PFSK-1 (cell line): ENCODE data around the gene ADGRB3.

ENCODE experiments used
- FOXP2 ChIP-seq: optimal IDR thresholded peaks from 2 replicates; pipeline ENCODE3; 2011; ENCODE audit warnings: borderline replicate concordance, control low read depth, inconsistent platforms; ENCODE audit not compliant: insufficient read depth; ENCODE audit errors: extremely low read length, extremely low read depth
- POLR2AphosphoS5 ChIP-seq: IDR thresholded peaks from 2 replicates; pipeline ENCODE4 v1.6.1; 2012; ENCODE audit warnings: low read depth, mild to moderate bottlenecking, control low read depth, low read length, moderate library complexity
- SIN3A ChIP-seq: IDR thresholded peaks from 2 replicates; pipeline ENCODE4 v1.6.1; 2012; ENCODE audit warnings: mild to moderate bottlenecking, low read length, moderate library complexity, borderline replicate concordance; ENCODE audit not compliant: insufficient read depth
- TAF1 ChIP-seq: IDR thresholded peaks from 2 replicates; pipeline ENCODE4 v1.6.1; 2012; ENCODE audit warnings: low read length, control low read depth, borderline replicate concordance; ENCODE audit not compliant: insufficient read depth
- TF ChIP-seq, protein P1 (sequence below), 2 experiments: IDR thresholded peaks; 2 replicates each; pipeline versions ENCODE4 v1.6.1 to v1.8.0; 2011 to 2012; ENCODE audit warnings: low read depth in 2 of 2, low read length in 2 of 2, control low read depth in 1 of 2, inconsistent platforms in 1 of 2, mild to moderate bottlenecking in 1 of 2, moderate library complexity in 1 of 2; ENCODE audit not compliant: insufficient read depth in 1 of 2

ADGRB3 gene

GRCh38 chr6:68774843-68775242, 139.8 kb downstream of the ADGRB3 start:
- no peak for TF ChIP-seq TAF1
- no peak for TF ChIP-seq SIN3A
- TF ChIP-seq, protein P1, sequence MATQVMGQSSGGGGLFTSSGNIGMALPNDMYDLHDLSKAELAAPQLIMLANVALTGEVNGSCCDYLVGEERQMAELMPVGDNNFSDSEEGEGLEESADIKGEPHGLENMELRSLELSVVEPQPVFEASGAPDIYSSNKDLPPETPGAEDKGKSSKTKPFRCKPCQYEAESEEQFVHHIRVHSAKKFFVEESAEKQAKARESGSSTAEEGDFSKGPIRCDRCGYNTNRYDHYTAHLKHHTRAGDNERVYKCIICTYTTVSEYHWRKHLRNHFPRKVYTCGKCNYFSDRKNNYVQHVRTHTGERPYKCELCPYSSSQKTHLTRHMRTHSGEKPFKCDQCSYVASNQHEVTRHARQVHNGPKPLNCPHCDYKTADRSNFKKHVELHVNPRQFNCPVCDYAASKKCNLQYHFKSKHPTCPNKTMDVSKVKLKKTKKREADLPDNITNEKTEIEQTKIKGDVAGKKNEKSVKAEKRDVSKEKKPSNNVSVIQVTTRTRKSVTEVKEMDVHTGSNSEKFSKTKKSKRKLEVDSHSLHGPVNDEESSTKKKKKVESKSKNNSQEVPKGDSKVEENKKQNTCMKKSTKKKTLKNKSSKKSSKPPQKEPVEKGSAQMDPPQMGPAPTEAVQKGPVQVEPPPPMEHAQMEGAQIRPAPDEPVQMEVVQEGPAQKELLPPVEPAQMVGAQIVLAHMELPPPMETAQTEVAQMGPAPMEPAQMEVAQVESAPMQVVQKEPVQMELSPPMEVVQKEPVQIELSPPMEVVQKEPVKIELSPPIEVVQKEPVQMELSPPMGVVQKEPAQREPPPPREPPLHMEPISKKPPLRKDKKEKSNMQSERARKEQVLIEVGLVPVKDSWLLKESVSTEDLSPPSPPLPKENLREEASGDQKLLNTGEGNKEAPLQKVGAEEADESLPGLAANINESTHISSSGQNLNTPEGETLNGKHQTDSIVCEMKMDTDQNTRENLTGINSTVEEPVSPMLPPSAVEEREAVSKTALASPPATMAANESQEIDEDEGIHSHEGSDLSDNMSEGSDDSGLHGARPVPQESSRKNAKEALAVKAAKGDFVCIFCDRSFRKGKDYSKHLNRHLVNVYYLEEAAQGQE (IDR thresholded peaks at IDR 0.05; ENCODE audit: insufficient read depth in 1 of 2, low read depth in 2 of 2, low read length in 2 of 2) = no peak
- no peak for TF ChIP-seq FOXP2
- TF ChIP-seq POLR2AphosphoS5 = no peak

GRCh38 chr6:68776354-68776753, 141.3 kb downstream of the ADGRB3 start:
- no peak for TF ChIP-seq TAF1
- no peak for TF ChIP-seq POLR2AphosphoS5
- TF ChIP-seq FOXP2 = no peak
- TF ChIP-seq, protein P1 (IDR thresholded peaks at IDR 0.05; ENCODE audit: insufficient read depth in 1 of 2, low read depth in 2 of 2, low read length in 2 of 2) = no peak
- no peak for TF ChIP-seq SIN3A

DNA sequence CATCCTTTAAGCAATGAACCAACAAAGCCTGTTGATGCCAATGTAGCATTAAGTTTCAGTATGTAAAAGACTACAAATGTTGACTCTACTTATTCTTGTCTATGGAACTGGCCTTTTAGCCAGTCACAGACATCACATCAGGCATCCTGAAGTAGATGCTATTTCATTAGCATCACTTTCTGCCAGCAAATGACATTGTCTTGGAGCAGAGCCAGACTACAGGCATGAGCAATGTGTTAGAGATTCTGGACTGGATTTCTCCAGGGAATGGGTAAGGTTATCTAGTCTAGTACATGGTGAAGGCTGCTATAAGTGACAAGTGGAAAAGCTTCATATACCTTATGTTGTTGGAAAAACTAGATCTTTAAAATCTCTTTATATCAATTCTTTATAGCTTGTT, 142.9 kb downstream of the ADGRB3 start:
- TF ChIP-seq TAF1 = no peak
- TF ChIP-seq POLR2AphosphoS5 = no peak
- TF ChIP-seq FOXP2 = no peak
- TF ChIP-seq, protein P1 (IDR thresholded peaks at IDR 0.05; ENCODE audit: insufficient read depth in 1 of 2, low read depth in 2 of 2, low read length in 2 of 2) = no peak
- TF ChIP-seq SIN3A = no peak

DNA sequence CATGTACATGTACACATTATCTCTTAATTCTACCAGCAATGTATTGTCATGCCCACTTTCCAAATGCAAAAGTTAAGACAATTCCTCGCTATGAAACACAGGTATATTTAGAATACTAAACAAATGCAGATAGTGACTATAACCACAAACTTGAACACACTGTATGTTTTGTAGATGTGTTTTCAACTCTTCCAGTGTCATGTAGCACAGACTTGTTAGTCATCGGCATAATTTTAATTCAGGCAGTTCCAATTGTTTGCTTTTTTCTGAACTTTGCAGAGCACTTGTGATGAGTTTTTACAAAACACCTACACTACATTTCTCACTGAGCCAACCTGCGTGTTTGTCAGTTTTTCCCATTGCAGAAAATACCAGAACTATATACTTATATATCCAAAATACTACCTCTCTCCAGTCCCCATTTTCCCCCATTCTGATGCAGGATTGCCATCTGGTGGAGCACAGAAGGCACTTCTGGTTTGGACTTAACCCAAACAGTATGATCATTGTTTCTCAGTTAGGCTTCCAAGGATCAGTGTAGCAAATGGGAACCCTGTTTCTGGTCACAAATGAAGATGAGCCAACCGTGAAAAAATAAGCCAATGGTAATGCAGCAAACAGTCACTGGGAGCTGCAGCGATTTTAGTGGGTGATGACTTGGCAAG, 143.4 kb downstream of the ADGRB3 start:
- TF ChIP-seq, protein P1 (IDR thresholded peaks at IDR 0.05; ENCODE audit: insufficient read depth in 1 of 2, low read depth in 2 of 2, low read length in 2 of 2) = no peak

DNA sequence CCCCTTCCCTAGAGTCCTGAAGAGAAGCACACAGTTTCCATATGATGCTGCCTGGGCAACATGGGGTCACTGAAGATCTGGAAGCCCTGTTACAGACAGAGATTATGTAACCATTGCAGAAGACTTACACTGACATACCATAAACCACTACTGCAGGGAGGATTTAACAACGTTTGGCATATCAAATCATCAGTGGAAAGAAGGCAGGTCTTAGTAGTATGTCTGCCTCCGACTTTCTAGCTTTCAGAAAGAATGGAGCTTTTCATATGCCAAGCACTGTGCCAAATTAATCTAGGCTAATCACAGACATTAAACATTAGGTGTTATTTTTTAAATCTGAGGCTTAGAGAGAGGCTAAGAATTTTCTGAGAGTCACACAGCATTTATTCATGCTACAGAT, 144.3 kb downstream of the ADGRB3 start:
- no peak for TF ChIP-seq TAF1
- TF ChIP-seq POLR2AphosphoS5 = no peak
- TF ChIP-seq, protein P1 (IDR thresholded peaks at IDR 0.05; ENCODE audit: insufficient read depth in 1 of 2, low read depth in 2 of 2, low read length in 2 of 2) = no peak
- TF ChIP-seq FOXP2 = no peak
- TF ChIP-seq SIN3A = no peak
